ENCODE results near the gene RAD51B.
"Not testable (repeated sequence)": the region's sequence is repeated elsewhere in the genome, so short reads cannot be mapped to it uniquely, and the experiment has no call there.

The RAD51B gene

GRCh38 chr14:67819563-67820421 lies at the start of gene RAD51B:
Gene RAD51B, plus strand, starts transcription at chr14:67819779.
- in situ Hi-C loops (cut with MboI; ENCODE audit: low pct_unique_long_range_greater_than_20kb, low sequenced_read_pairs) = no loop called here
- peak; percentile 89 for DNase-seq

- in situ Hi-C loops (cut with MboI; ENCODE audit: low pct_unique_long_range_greater_than_20kb, low sequenced_read_pairs) = no loop called here
- no peak for DNase-seq
Measured at GRCh38 chr14:67773844-67774377, 45.7 kb upstream of the RAD51B start.

DNA sequence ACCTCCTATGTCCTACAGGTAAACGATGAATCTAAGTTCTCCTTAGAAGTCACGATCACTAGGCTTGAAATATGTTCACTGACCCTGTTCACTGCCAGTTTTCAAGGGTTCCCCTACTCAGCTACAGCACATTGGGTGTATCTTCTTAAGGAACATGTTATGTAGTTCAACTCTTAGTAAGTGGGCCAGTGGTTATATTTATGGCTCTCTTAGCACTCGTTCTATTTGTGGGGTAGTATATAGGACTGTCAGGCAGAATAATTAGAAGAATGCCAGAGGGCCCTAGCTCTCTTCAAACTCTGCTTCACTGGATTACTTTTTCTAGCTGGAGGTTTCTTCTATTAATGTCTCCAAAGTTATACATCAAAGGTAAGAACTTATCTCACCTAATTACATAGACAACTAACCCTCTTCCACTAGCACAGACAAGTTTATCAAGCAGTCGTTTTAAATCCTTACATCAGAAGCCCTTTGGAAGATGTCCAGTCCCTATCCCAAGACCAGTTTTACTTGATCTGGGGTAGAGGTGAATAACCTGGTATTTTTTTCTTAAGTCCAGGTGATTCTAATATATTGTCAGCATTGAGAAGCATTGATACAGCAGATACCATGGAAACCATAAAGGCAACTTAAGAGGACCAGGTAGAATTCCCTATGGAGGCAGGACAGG lies 42.8 kb upstream of the RAD51B start:
- DNase-seq = no peak
- in situ Hi-C loops (cut with MboI; ENCODE audit: low pct_unique_long_range_greater_than_20kb, low sequenced_read_pairs) = no loop called here

- in situ Hi-C loops (cut with MboI; ENCODE audit: low pct_unique_long_range_greater_than_20kb, low sequenced_read_pairs) = no loop called here
- DNase-seq = no peak
Measured at GRCh38 chr14:67778792-67779191, 40.8 kb upstream of the RAD51B start.

DNA sequence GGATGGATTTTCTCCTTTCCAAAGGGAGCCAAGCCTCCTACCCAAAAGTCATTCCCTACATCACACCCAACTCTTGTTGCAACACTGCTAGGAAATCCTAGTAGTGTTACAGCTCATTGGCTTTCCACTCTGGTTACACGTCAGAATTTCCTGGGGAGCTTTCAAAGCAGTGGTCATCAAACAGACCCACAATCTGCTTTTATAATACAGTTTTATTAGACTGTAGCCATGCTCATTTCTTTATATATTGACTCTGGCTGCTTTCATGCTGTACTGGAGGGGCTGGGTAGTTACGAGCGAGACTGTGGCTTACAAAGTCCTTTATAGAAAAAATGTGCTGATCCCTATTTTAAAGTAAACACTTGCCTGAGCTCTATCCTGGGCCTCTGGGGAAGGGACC lies 37.5 kb upstream of the RAD51B start:
- in situ Hi-C loops (cut with MboI; ENCODE audit: low pct_unique_long_range_greater_than_20kb, low sequenced_read_pairs) = no loop called here
- no peak for DNase-seq

GRCh38 chr14:67784244-67784823 lies 35.2 kb upstream of the RAD51B start:
- in situ Hi-C loops (cut with MboI; ENCODE audit: low pct_unique_long_range_greater_than_20kb, low sequenced_read_pairs) = no loop called here
- no peak for DNase-seq

DNA sequence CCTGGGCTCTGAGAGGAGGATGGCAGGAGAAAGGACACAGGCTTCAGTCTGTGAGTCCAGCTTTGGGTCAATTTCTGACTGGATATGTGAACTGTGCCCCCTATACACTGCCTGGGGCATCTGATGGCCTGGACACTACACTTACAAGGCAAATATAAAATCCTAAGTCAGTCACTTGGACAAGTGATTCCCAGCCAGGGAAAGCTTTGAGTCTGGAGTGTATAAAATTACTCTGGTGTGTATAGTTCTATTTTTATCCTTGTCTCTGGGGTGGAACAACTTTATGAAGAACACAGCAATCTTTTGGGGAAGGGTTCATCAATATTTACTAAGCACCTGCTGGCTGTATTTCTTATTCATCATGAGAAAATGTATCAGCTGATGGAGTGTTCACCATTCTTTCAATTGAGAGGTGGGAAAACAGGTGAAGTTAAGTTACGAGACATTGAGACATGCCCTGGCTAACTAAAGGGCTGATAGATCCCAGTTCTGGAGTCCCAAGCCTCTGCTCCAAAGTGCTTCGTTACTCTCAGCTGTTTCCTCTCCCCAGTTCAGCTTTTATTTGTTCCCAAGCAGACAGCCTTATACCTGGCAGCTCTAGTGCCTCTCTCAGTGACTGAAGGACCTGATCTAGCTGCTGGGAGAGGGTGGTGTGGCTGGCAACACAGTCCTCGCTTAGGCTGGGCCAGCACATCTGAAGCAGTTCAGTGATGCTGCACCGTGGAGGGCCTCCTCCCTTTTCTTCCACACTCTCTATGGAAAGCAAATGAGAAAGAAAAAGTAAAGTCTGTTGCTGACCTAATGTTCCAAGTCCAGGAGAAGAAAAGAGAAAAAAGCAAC lies 34.1 kb upstream of the RAD51B start:
- in situ Hi-C loops (cut with MboI; ENCODE audit: low pct_unique_long_range_greater_than_20kb, low sequenced_read_pairs) = no loop called here

DNA sequence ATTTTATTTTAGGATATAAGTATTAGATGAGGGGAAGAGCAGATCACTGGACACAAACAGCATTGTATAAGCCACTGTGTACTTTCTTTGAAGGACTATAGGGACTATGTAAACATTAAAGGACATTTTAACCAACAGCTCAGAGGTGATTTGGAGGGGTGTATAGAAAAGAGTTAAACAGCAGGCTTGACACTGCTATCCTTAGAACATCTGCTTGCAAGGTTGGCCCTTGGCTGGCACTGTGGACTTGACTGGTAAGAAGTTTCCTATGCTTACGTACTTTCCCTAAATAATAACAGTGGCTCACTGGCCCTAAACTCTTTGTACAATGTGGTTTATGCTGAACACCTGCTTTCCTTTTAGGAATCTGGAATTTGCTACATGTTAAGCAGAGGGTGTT lies 31.9 kb upstream of the RAD51B start:
- in situ Hi-C loops (cut with MboI; ENCODE audit: low pct_unique_long_range_greater_than_20kb, low sequenced_read_pairs) = no loop called here

More for the DNA sequence above, 34.1 kb upstream of the RAD51B start:
- DNase-seq = no peak

GRCh38 chr14:67798731-67799130 lies 20.8 kb upstream of the RAD51B start:
- in situ Hi-C loops (cut with MboI; ENCODE audit: low pct_unique_long_range_greater_than_20kb, low sequenced_read_pairs) = no loop called here
- no peak for DNase-seq

More for the DNA sequence above, 31.9 kb upstream of the RAD51B start:
- DNase-seq = no peak

DNA sequence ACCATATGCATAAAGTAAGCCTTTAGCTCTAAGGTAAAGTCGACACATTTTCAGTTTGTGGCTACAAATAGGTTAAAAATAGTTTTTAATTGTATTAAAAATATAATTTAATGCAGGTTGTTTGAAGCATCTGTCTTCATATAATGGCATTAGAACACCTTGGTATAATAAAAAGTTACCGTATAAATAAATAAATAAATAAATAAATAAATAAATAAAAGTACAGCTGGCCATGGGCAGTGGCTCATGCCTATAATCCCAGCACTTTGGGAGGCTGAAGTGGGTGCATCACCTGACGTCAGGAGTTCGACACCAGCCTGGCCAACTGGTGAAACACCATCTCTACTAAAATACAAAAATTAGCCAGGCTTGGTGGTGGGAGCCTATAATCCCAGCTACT lies 18.8 kb upstream of the RAD51B start:
- in situ Hi-C loops (cut with MboI; ENCODE audit: low pct_unique_long_range_greater_than_20kb, low sequenced_read_pairs) = no loop called here
- no peak for DNase-seq

- in situ Hi-C loops (cut with MboI; ENCODE audit: low pct_unique_long_range_greater_than_20kb, low sequenced_read_pairs) = no loop called here
- no peak for DNase-seq
Measured at GRCh38 chr14:67806246-67806645, 13.3 kb upstream of the RAD51B start.

- peak; percentile 5 for DNase-seq
- in situ Hi-C loops (cut with MboI; ENCODE audit: low pct_unique_long_range_greater_than_20kb, low sequenced_read_pairs) = no loop called here
Measured at GRCh38 chr14:67814821-67815220, 4.8 kb upstream of the RAD51B start.

- in situ Hi-C loops (cut with MboI; ENCODE audit: low pct_unique_long_range_greater_than_20kb, low sequenced_read_pairs) = no loop called here
- DNase-seq = peak; percentile 40
Measured at GRCh38 chr14:67815573-67816225, 3.9 kb upstream of the RAD51B start.

DNA sequence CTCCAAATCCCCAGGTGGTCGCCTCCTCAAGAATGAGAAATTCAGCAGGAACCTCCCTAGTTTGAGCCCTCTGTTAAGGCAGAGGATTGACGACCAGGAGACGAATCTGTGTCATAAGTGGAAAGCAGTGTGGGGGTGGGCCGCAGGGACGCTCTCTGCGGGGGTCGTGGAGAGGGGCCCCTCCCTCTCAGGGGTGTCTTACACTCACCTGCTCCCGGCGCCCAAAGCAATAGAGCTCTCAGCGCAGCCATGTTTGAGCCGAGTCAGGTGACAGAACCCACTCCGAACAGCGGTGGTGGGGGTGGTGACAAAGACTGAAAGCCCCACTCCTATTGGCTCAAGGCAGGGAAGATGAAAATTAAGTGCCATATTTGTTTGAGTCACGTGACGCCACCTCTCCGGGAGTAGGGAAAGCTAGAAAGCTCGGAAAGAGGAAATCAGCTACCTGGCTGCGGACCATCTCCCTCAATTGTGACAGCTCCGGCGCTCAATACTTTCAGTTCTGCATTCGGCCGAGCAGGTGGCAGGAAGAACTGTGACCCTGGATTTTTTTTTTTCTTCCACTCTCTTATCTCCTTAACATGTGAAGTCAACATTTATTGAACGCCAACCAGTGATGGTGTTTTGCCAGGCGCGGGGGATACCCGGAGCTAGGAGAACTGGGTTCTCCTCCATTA lies 3.1 kb upstream of the RAD51B start, which contains the start of gene ZFYVE26:
ZFYVE26 (minus strand) TSS at position 265 of the 677 bp plus-strand sequence. CDS start 627 bp downstream, outside the sequence.
- DNase-seq = peak; percentile 97
- in situ Hi-C loops (cut with MboI; ENCODE audit: low pct_unique_long_range_greater_than_20kb, low sequenced_read_pairs) = no loop called here

GRCh38 chr14:67817750-67818438 lies 1.7 kb upstream of the RAD51B start:
- in situ Hi-C loops (cut with MboI; ENCODE audit: low pct_unique_long_range_greater_than_20kb, low sequenced_read_pairs) = no loop called here
- no peak for DNase-seq

GRCh38 chr14:67818476-67818875 lies 1.1 kb upstream of the RAD51B start:
- in situ Hi-C loops (cut with MboI; ENCODE audit: low pct_unique_long_range_greater_than_20kb, low sequenced_read_pairs); DNase-seq: not testable (repeated sequence)

- in situ Hi-C loops (cut with MboI; ENCODE audit: low pct_unique_long_range_greater_than_20kb, low sequenced_read_pairs) = no loop called here
- DNase-seq = peak; percentile 26
Measured at GRCh38 chr14:67820428-67820971, 921 bp downstream of the RAD51B start.
